Liver (tissue), 3 donors: ENCODE results near the gene CDT1.

Experiments used
- CTCF ChIP-seq: fragments of 150-350 bp; IDR thresholded peaks from 2 replicates; pipeline ENCODE4 v1.5.1; 2017; ENCODE audit warnings: improper control_type of control experiment, low read depth, low read length; ENCODE audit not compliant: missing input control
- RAD21 ChIP-seq, 2 donors: IDR thresholded peaks; 2 replicates each; pipeline ENCODE4 v1.6.1; 2016; ENCODE audit warnings: antibody characterized with exemption in 2 of 2, mild to moderate bottlenecking in 2 of 2
- TAF1 ChIP-seq: conservative IDR thresholded peaks from 2 replicates; pipeline ENCODE4 v1.6.1; 2016; ENCODE audit warnings: antibody characterized with exemption, mild to moderate bottlenecking
- donor health status: healthy.
- donor health status: healthy.

GRCh38 chr16:88842308-88842756 is 38.7 kb downstream of the CDT1 start:
- TF ChIP-seq RAD21 (IDR thresholded peaks at IDR 0.05) (no peak), CTCF (no peak), TAF1 (no peak)
